ENCODE data around the gene IRAK2. TPM values are rescaled to one million over a fixed set of nuclear protein-coding genes. Genes with fewer than 3 reads are reported as not detected.

Gene IRAK2
- total RNA-seq, 1 donor from 2014 or later = 0.26 TPM

DNA sequence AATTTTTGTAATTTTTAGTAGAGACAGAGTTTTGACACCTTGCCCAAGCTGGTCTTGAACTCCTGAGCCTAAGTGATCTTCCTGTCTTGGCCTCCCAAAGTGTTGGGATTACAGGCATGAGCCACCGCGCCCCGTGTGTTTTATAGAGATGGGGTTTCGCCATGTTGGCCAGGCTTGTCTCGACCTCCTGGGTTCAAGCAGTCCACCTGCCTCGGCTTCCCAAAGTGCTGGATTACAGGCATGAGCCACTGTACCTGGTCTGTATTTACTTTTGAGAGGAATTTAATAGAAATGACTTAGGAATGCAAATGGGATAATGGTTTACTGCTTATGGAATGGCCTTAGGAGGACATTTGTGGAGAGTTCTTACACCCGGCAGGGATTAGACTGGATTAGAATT is 94.3 kb downstream of the IRAK2 start:
- H3K4me2 ChIP-seq = no peak overlapping the region

DNA sequence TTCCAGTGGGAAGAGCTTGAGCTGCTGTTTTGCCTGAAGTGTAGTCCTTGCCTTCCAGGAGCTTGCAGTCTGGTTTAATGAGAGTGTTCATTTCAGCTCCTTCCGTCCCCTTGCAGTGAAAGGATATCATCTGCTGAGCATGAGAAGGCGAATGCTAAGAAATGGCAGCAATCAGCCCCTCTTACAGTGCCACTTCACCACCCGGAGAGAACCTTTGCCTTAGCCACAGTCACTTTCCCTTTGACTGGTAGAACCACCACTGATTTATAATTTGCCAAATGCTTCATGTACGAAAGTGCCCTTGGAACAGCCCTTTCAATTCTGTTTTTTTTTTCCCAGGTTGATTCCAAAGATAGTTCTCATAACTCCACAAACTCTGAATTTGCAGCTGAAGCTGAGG is 95.1 kb downstream of the IRAK2 start:
- no peaks in the 10 kb centered on the region for H3K36me3 ChIP-seq
- H3K27ac ChIP-seq = no peak overlapping the region
- H3K4me1 ChIP-seq = peaks cover 6% of the 10 kb centered on the region
- H3K27me3 ChIP-seq = no peaks in the 10 kb centered on the region
- no peak overlapping the region for H3K27ac Mint-ChIP-seq
- peaks cover 39% of the 10 kb centered on the region for H3K36me3 Mint-ChIP-seq
- H3F3A ChIP-seq (ENCODE audit: low read depth) = peaks cover 15% of the 10 kb centered on the region
- H3K9me3 ChIP-seq (ENCODE audit: low read depth) = no peaks in the 10 kb centered on the region
- H3K4me3 ChIP-seq = no peak overlapping the region
- peaks cover 6% of the 10 kb centered on the region for H3K27me3 Mint-ChIP-seq (ENCODE audit: insufficient read depth, low read depth)
- H2AFZ ChIP-seq (replicated peaks) = no peak overlapping the region
- TF ChIP-seq EZH2 (IDR thresholded peaks at IDR 0.05) (no peak), EZH2phosphoT487 (IDR thresholded peaks at IDR 0.05) (no peak)
- TF ChIP-seq, protein P1, sequence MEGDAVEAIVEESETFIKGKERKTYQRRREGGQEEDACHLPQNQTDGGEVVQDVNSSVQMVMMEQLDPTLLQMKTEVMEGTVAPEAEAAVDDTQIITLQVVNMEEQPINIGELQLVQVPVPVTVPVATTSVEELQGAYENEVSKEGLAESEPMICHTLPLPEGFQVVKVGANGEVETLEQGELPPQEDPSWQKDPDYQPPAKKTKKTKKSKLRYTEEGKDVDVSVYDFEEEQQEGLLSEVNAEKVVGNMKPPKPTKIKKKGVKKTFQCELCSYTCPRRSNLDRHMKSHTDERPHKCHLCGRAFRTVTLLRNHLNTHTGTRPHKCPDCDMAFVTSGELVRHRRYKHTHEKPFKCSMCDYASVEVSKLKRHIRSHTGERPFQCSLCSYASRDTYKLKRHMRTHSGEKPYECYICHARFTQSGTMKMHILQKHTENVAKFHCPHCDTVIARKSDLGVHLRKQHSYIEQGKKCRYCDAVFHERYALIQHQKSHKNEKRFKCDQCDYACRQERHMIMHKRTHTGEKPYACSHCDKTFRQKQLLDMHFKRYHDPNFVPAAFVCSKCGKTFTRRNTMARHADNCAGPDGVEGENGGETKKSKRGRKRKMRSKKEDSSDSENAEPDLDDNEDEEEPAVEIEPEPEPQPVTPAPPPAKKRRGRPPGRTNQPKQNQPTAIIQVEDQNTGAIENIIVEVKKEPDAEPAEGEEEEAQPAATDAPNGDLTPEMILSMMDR (IDR thresholded peaks at IDR 0.05) = no peak
- no peak overlapping the region for H3K4me2 ChIP-seq
- no peak overlapping the region for H3K9ac ChIP-seq
- no peak overlapping the region for H3K4me3 Mint-ChIP-seq
- no peaks in the 10 kb centered on the region for H3K9me3 Mint-ChIP-seq
- no peaks in the 10 kb centered on the region for H4K20me1 ChIP-seq (ENCODE audit: low read depth)
- no peak for DNase-seq (ENCODE audit: low spot score)
- peaks cover 24% of the 10 kb centered on the region for H3K79me2 ChIP-seq (ENCODE audit: low read depth)
- peaks cover 13% of the 10 kb centered on the region for H3K4me1 Mint-ChIP-seq

More for the DNA sequence above, 94.3 kb downstream of the IRAK2 start:
- Mint-ChIP-seq H3K9me3 (no peaks in the 10 kb centered on the region), H3K36me3 (peaks cover 36% of the 10 kb centered on the region), H3K4me3 (no peak overlapping the region), H3K27me3 (ENCODE audit: insufficient read depth, low read depth) (peaks cover 6% of the 10 kb centered on the region), H3K27ac (no peak overlapping the region), H3K4me1 (peaks cover 10% of the 10 kb centered on the region)
- no peaks in the 10 kb centered on the region for H3K36me3 ChIP-seq
- no peak overlapping the region for H3K4me3 ChIP-seq
- H3K79me2 ChIP-seq (ENCODE audit: low read depth) = peaks cover 17% of the 10 kb centered on the region
- H3K27me3 ChIP-seq = no peaks in the 10 kb centered on the region
- no peak for TF ChIP-seq EZH2phosphoT487 (IDR thresholded peaks at IDR 0.05)
- no peak for TF ChIP-seq EZH2 (IDR thresholded peaks at IDR 0.05)
- no peaks in the 10 kb centered on the region for H4K20me1 ChIP-seq (ENCODE audit: low read depth)
- no peak overlapping the region for H2AFZ ChIP-seq (replicated peaks)
- H3K27ac ChIP-seq = no peak overlapping the region
- H3K4me1 ChIP-seq = peaks cover 6% of the 10 kb centered on the region
- H3F3A ChIP-seq (ENCODE audit: low read depth) = peaks cover 12% of the 10 kb centered on the region
- no peak overlapping the region for H3K9ac ChIP-seq
- no peaks in the 10 kb centered on the region for H3K9me3 ChIP-seq (ENCODE audit: low read depth)
- DNase-seq (ENCODE audit: low spot score) = no peak

DNA sequence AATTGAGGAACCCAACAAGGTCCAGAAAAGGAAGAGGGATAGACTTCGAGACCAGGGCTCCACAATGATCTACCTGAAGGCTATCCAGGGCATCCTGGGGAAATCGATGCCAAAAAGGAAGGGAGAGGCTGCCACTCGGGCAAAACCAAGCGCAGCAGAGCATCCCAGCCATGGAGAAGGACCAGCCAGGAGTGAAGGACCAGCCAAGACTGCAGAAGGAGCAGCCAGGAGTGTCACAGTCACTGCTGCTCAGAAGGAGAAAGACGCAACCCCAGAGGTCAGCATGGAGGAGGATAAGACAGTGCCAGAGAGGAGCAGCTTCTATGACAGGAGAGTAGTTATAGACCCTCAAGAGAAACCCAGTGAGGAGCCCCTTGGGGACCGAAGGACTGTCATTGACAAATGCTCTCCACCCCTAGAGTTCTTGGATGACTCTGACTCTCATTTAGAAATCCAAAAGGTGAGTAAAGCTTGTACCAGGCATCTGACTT is 95.5 kb downstream of the IRAK2 start:
- Histone ChIP-seq H4K20me1 (ENCODE audit: low read depth) (no peaks in the 10 kb centered on the region), H3K36me3 (no peaks in the 10 kb centered on the region), H3K4me3 (no peak overlapping the region), H3F3A (ENCODE audit: low read depth) (peaks cover 15% of the 10 kb centered on the region), H3K27ac (no peak overlapping the region), H3K9ac (no peak overlapping the region), H3K27me3 (no peaks in the 10 kb centered on the region), H3K9me3 (ENCODE audit: low read depth) (no peaks in the 10 kb centered on the region), H3K4me2 (no peak overlapping the region), H3K4me1 (peaks cover 6% of the 10 kb centered on the region), H3K79me2 (ENCODE audit: low read depth) (peaks cover 29% of the 10 kb centered on the region), H2AFZ (replicated peaks) (no peak overlapping the region)
- no peak for DNase-seq (ENCODE audit: low spot score)
- TF ChIP-seq EZH2 (IDR thresholded peaks at IDR 0.05) (no peak), EZH2phosphoT487 (IDR thresholded peaks at IDR 0.05) (no peak)
- TF ChIP-seq, protein P1 (IDR thresholded peaks at IDR 0.05) = no peak
- Mint-ChIP-seq H3K27me3 (ENCODE audit: insufficient read depth, low read depth) (peaks cover 6% of the 10 kb centered on the region), H3K4me1 (peaks cover 13% of the 10 kb centered on the region), H3K27ac (no peak overlapping the region), H3K4me3 (no peak overlapping the region), H3K9me3 (no peaks in the 10 kb centered on the region), H3K36me3 (peaks cover 39% of the 10 kb centered on the region)

DNA sequence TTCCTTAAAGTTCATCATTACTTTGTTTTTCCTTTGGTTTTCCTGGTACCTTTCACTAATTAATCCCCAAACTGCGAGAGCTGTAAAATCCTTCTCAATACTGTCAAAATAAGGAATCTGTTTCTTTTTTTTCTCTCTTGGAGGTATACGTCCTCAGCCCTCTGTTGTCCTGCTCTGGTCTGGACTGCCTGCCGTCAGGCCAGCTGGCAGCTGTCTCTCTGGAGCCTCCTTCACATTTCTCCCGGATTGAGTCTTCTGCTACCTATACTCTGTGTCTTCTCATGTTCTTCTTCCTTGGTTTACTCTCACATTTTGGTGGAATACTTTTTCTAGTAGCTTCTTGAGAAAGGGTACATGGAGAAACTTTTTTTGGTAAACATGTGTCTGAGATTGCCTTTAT is 97.3 kb downstream of the IRAK2 start:
- H3K27ac Mint-ChIP-seq = no peak overlapping the region
- TF ChIP-seq EZH2phosphoT487 (IDR thresholded peaks at IDR 0.05) (no peak), EZH2 (IDR thresholded peaks at IDR 0.05) (no peak)
- TF ChIP-seq, protein P1 (IDR thresholded peaks at IDR 0.05) = no peak
- Histone ChIP-seq H3K4me3 (no peak overlapping the region), H3F3A (ENCODE audit: low read depth) (peaks cover 15% of the 10 kb centered on the region), H2AFZ (replicated peaks) (no peak overlapping the region), H3K27ac (no peak overlapping the region), H3K79me2 (ENCODE audit: low read depth) (peaks cover 39% of the 10 kb centered on the region), H3K9me3 (ENCODE audit: low read depth) (no peaks in the 10 kb centered on the region), H4K20me1 (ENCODE audit: low read depth) (no peaks in the 10 kb centered on the region), H3K9ac (no peak overlapping the region), H3K4me1 (peaks cover 6% of the 10 kb centered on the region), H3K4me2 (no peak overlapping the region), H3K27me3 (no peaks in the 10 kb centered on the region), H3K36me3 (no peaks in the 10 kb centered on the region)
- peaks cover 4% of the 10 kb centered on the region for H3K27me3 Mint-ChIP-seq (ENCODE audit: insufficient read depth, low read depth)
- DNase-seq (ENCODE audit: low spot score) = no peak
- no peaks in the 10 kb centered on the region for H3K9me3 Mint-ChIP-seq
- H3K4me1 Mint-ChIP-seq = peaks cover 13% of the 10 kb centered on the region
- H3K4me3 Mint-ChIP-seq = no peak overlapping the region
- peaks cover 34% of the 10 kb centered on the region for H3K36me3 Mint-ChIP-seq
